ENCODE results near the gene PACRG. TPM values are rescaled to one million over a fixed set of nuclear protein-coding genes. Genes with fewer than 3 reads are reported as not detected.

PACRG gene
- total and polyA plus RNA-seq, 2 experiments from 2014 or later = not detected

DNA sequence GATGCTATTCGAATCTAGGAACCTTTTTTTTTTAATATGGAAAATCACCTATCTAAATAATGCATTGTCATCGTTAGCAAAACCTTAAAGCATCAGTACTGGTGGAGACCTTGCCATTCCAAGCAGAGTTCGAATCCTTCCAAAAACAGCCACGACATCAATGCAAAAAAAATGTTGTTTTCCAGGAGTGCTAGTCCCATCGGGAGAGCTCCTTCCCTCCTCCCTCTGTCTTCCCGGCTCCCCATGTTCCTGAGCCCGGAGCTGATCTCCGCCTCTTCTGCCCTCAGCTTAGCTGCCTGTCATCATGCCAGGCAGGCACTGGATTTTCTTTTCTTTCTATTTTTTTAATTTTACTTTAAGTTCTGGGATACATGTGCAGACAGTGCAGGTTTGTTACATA lies 533.1 kb downstream of the PACRG start:
- Histone ChIP-seq H3K27me3 (replicated peaks; ENCODE audit: insufficient read depth) (no peaks in the 10 kb centered on the region), H3K79me2 (ENCODE audit: insufficient read depth) (no peaks in the 10 kb centered on the region), H4K20me1 (ENCODE audit: insufficient read depth) (no peaks in the 10 kb centered on the region), H3K4me3 (peak overlapping the region; percentile 53; the same call in 1 of the 2 replicates), H3K9me3 (ENCODE audit: low read depth) (no peaks in the 10 kb centered on the region), H3K9me2 (ENCODE audit: insufficient read depth) (no peaks in the 10 kb centered on the region), H2AFZ (peak overlapping the region; percentile 77), H3K9ac (no peak overlapping the region), H3K4me1 (ENCODE audit: insufficient read depth) (no peaks in the 10 kb centered on the region), H3K27ac (no peak overlapping the region), H3K4me2 (ENCODE audit: unreplicated experiment) (peak overlapping the region; percentile 68), H3F3A (ENCODE audit: insufficient read depth) (no peaks in the 10 kb centered on the region), H3K36me3 (ENCODE audit: low read depth) (no peaks in the 10 kb centered on the region)
- 18 to 20% methylated on average over 8 of the region's 8 CpGs for WGBS, 2 experiments (ENCODE audit: low coverage in 1 of 2, low lambda C conversion rate in 2 of 2, missing lambda C conversion rate in 2 of 2)
- TF ChIP-seq EZH2phosphoT487 (IDR thresholded peaks at IDR 0.05; ENCODE audit: insufficient read depth, low read depth) = no peak
- no peak for TF ChIP-seq EZH2 (IDR thresholded peaks at IDR 0.05; ENCODE audit: insufficient read depth, poor library complexity, severe bottlenecking)
- in situ Hi-C loops (cut with MboI) = no loop called here
- DNase-seq = no peak

DNA sequence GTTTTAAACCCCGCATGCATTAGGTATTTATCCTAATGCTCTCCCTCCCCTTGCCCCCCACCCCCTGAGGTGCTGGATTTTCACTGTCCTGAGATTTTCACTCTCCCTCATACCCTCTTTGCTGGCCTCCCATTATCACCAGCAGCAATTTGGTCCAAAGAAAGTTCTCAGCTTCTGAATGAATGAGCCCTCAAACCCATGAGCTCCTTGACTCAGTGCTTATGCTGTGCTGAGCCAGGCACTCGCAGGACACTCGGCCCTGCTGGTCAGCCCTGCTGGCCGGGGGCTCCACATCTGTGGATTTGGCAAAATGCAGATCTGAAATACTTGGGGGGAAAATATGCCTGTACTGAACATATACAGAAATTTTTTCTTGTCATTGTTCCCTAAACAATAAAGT lies 533.6 kb downstream of the PACRG start:
- Histone ChIP-seq H3K9me2 (ENCODE audit: insufficient read depth) (no peaks in the 10 kb centered on the region), H3K4me1 (ENCODE audit: insufficient read depth) (no peaks in the 10 kb centered on the region), H3K36me3 (ENCODE audit: low read depth) (no peaks in the 10 kb centered on the region), H3K9ac (no peak overlapping the region), H3K4me2 (ENCODE audit: unreplicated experiment) (no peak overlapping the region), H3K9me3 (ENCODE audit: low read depth) (no peaks in the 10 kb centered on the region), H2AFZ (no peak overlapping the region), H3K27me3 (replicated peaks; ENCODE audit: insufficient read depth) (no peaks in the 10 kb centered on the region), H4K20me1 (ENCODE audit: insufficient read depth) (no peaks in the 10 kb centered on the region), H3F3A (ENCODE audit: insufficient read depth) (no peaks in the 10 kb centered on the region), H3K4me3 (no peak overlapping the region), H3K79me2 (ENCODE audit: insufficient read depth) (no peaks in the 10 kb centered on the region), H3K27ac (no peak overlapping the region)
- 63 to 65% methylated on average over 4 of the region's 4 CpGs for WGBS, 2 experiments (ENCODE audit: low coverage in 1 of 2, low lambda C conversion rate in 2 of 2, missing lambda C conversion rate in 2 of 2)
- in situ Hi-C loops (cut with MboI) = no loop called here
- TF ChIP-seq EZH2 (IDR thresholded peaks at IDR 0.05; ENCODE audit: insufficient read depth, poor library complexity, severe bottlenecking) (no peak), EZH2phosphoT487 (IDR thresholded peaks at IDR 0.05; ENCODE audit: insufficient read depth, low read depth) (no peak)
- no peak for DNase-seq

DNA sequence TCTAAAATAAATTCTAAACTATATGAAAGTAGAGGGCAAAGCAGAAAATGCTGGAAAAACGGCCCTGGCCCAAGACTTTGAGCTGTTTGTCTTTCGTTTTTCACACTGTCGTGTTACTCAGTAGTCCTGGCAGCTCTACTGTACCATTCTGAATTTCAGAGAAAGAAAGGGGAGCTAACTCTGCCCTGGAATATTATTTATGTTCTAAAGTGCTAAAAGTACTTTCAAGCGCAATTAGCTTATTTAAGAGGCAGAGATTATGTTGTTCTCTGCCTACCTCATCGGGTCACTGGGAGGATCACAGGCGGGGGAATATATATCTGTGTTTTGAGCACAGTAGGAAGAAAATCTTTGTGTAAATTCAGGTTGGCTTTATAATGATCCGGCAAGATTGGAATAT lies 534.3 kb downstream of the PACRG start:
- no peak overlapping the region for H3K4me3 ChIP-seq
- H3K27me3 ChIP-seq (replicated peaks; ENCODE audit: insufficient read depth) = no peaks in the 10 kb centered on the region
- no peaks in the 10 kb centered on the region for H3K9me2 ChIP-seq (ENCODE audit: insufficient read depth)
- H3K27ac ChIP-seq = no peak overlapping the region
- H3K79me2 ChIP-seq (ENCODE audit: insufficient read depth) = no peaks in the 10 kb centered on the region
- H3F3A ChIP-seq (ENCODE audit: insufficient read depth) = no peaks in the 10 kb centered on the region
- H3K4me2 ChIP-seq (ENCODE audit: unreplicated experiment) = no peak overlapping the region
- DNase-seq = no peak
- TF ChIP-seq EZH2 (IDR thresholded peaks at IDR 0.05; ENCODE audit: insufficient read depth, poor library complexity, severe bottlenecking) = no peak
- no peaks in the 10 kb centered on the region for H3K36me3 ChIP-seq (ENCODE audit: low read depth)
- H4K20me1 ChIP-seq (ENCODE audit: insufficient read depth) = no peaks in the 10 kb centered on the region
- no peak overlapping the region for H2AFZ ChIP-seq
- in situ Hi-C loops (cut with MboI) = no loop called here
- no peaks in the 10 kb centered on the region for H3K9me3 ChIP-seq (ENCODE audit: low read depth)
- no peaks in the 10 kb centered on the region for H3K4me1 ChIP-seq (ENCODE audit: insufficient read depth)
- 62 to 67% methylated on average over 7 of the region's 7 CpGs for WGBS, 2 experiments (ENCODE audit: low coverage in 1 of 2, low lambda C conversion rate in 2 of 2, missing lambda C conversion rate in 2 of 2)
- no peak overlapping the region for H3K9ac ChIP-seq

DNA sequence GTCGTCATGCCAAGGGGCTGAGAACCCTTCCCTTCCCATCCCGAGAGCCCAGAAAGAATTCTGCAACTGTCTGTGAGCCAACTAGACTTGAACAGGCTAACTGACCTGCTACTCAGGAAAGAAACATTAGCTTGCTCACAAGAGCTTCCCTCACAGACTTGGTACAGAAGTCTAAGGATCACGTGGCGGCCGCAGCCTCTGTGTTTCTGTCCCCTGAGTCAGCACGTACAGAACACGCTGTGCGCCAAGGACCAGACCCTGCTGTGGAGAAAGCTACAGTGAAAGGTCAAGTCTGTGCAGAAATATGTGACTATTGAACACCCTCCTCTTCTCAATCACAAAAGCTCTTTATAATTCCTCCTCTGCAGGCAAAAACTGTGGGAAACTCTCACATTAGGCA lies 535.4 kb downstream of the PACRG start:
- DNase-seq = no peak
- H3K4me3 ChIP-seq = no peak overlapping the region
- 89 to 94% methylated on average over 8 of the region's 8 CpGs for WGBS, 2 experiments (ENCODE audit: low coverage in 1 of 2, low lambda C conversion rate in 2 of 2, missing lambda C conversion rate in 2 of 2)

More for the DNA sequence above, 535.4 kb downstream of the PACRG start:
- no peak overlapping the region for H3K9ac ChIP-seq
- H3K4me1 ChIP-seq (ENCODE audit: insufficient read depth) = no peaks in the 10 kb centered on the region
- no peaks in the 10 kb centered on the region for H4K20me1 ChIP-seq (ENCODE audit: insufficient read depth)
- no peaks in the 10 kb centered on the region for H3K79me2 ChIP-seq (ENCODE audit: insufficient read depth)
- H3K9me3 ChIP-seq (ENCODE audit: low read depth) = no peaks in the 10 kb centered on the region
- TF ChIP-seq EZH2phosphoT487 (IDR thresholded peaks at IDR 0.05; ENCODE audit: insufficient read depth, low read depth) (no peak), EZH2 (IDR thresholded peaks at IDR 0.05; ENCODE audit: insufficient read depth, poor library complexity, severe bottlenecking) (no peak)
- H2AFZ ChIP-seq = no peak overlapping the region
- no peaks in the 10 kb centered on the region; the same call in 1 of the 2 replicates for H3K27me3 ChIP-seq (replicated peaks; ENCODE audit: insufficient read depth)
- no peaks in the 10 kb centered on the region for H3K9me2 ChIP-seq (ENCODE audit: insufficient read depth)
- H3F3A ChIP-seq (ENCODE audit: insufficient read depth) = no peaks in the 10 kb centered on the region
- H3K27ac ChIP-seq = no peak overlapping the region
- in situ Hi-C loops (cut with MboI) = no loop called here
- no peak overlapping the region for H3K4me2 ChIP-seq (ENCODE audit: unreplicated experiment)
- H3K36me3 ChIP-seq (ENCODE audit: low read depth) = no peaks in the 10 kb centered on the region
